HCT116 (cell line): ENCODE results near the gene FLT3LG. TPM values are rescaled to one million over a fixed set of nuclear protein-coding genes. Genes with fewer than 3 reads are reported as not detected.
A peak's percentile ranks its signal among the peaks of the same experiment; 100 is the strongest.

Experiments
- ATAC-seq: fragments of 200-7000 bp; cut with Tn5 transposase; 2 replicates; pipeline ENCODE4 v1.9.1; 2020; ENCODE audit warnings: mild to moderate bottlenecking, moderate library complexity
- BruUV-seq: library from RNA; stranded (reverse); fragments of 400-500 nt; replicated peaks from 2 replicates; lab custom pipeline; 2021; lab: Mats Ljungman, UMichigan
- CTCF ChIA-PET: fragments of 300-600 bp; sonication (Branson Sonifier 250); formaldehyde crosslinking; loops from one replicate; lab custom pipeline; 2021; ENCODE audit warnings: antibody characterized with exemption; lab: Charles Lee
- POLR2A ChIA-PET: fragments of 300-600, 350-600 bp; sonication (Branson Sonifier 250); formaldehyde crosslinking; loops from one replicate; lab custom pipeline; 2021; ENCODE audit warnings: antibody characterized with exemption; lab: Charles Lee
- RAD21 ChIA-PET, 2 experiments: fragments of 300-600 bp; sonication (Branson Sonifier 250); formaldehyde crosslinking; loops; one replicate each; lab custom pipeline; 2023; ENCODE audit warnings: low total read pairs in 2 of 2; ENCODE audit not compliant: uncharacterized antibody in 2 of 2, unreplicated experiment in 2 of 2, low non-redundant PET in 1 of 2; lab: Charles Lee
- DNase-seq: peaks from one replicate; pipeline ENCODE4 v3.0.0-alpha.2; 2010; ENCODE audit warnings: low read depth, low spot score
- H2AFZ ChIP-seq: fragments of 200-600 bp; shearing (Covaris generic), sonication (generic); 2 replicates; pipeline ENCODE4 v1.6.1; 2017; ENCODE audit warnings: low read depth, mixed run types, mixed read lengths, antibody characterized with exemption, low read length; ENCODE audit not compliant: poor library complexity, severe bottlenecking
- H3K27ac ChIP-seq: 2 replicates; pipeline ENCODE4 v1.5.1; 2012; ENCODE audit warnings: low read depth, low read length
- H3K27me3 ChIP-seq: fragments of 200-600 bp; sonication (generic); 2 replicates; pipeline ENCODE4 v1.6.1; 2016; ENCODE audit warnings: mixed run types, low read length, mixed read lengths; ENCODE audit not compliant: insufficient read depth
- H3K36me3 ChIP-seq, 2 experiments: fragments of 200-500 bp in 1 of 2; fragments of 200-600 bp in 1 of 2; sonication (Bioruptor generic) in 1 of 2; sonication (generic) in 1 of 2; 2 replicates each; pipeline versions ENCODE4 v1.5.1 to v1.6.1; 2014 to 2016; ENCODE audit warnings: low read length in 2 of 2, inconsistent platforms in 1 of 2, mixed read lengths in 1 of 2, mixed run types in 1 of 2; ENCODE audit not compliant: insufficient read depth in 2 of 2, control insufficient read depth in 1 of 2
- H3K4me1 ChIP-seq, 2 experiments: fragments of 200-600 bp in 1 of 2; sonication (generic) in 1 of 2; 2 replicates each; pipeline versions ENCODE4 v1.5.1 to v1.6.1; 2012 to 2017; ENCODE audit warnings: low read length in 2 of 2, inconsistent platforms in 1 of 2, mild to moderate bottlenecking in 1 of 2, mixed read lengths in 1 of 2, mixed run types in 1 of 2, moderate library complexity in 1 of 2; ENCODE audit not compliant: insufficient read depth in 2 of 2, control insufficient read depth in 1 of 2
- H3K4me2 ChIP-seq: fragments of 200-600 bp; sonication (generic); 2 replicates; pipeline ENCODE4 v1.6.1; 2017; ENCODE audit warnings: mixed run types, low read length, mixed read lengths
- H3K4me3 ChIP-seq, 2 experiments: fragments of 200-600 bp in 1 of 2; sonication (generic) in 1 of 2; replicated peaks in 1 of 2; 2 replicates each; pipeline ENCODE4 v1.5.1; 2011 to 2016; ENCODE audit warnings: low read length in 2 of 2, control low read depth in 1 of 2, low read depth in 1 of 2, mild to moderate bottlenecking in 1 of 2, mixed read lengths in 1 of 2, mixed run types in 1 of 2
- H3K79me2 ChIP-seq: fragments of 200-600 bp; sonication (generic); 2 replicates; pipeline ENCODE4 v1.6.1; 2017; ENCODE audit warnings: mild to moderate bottlenecking, mixed run types, low read length, moderate library complexity, mixed read lengths; ENCODE audit not compliant: insufficient read depth
- H3K9ac ChIP-seq: fragments of 200-600 bp; sonication (generic); 2 replicates; pipeline ENCODE4 v1.6.1; 2016; ENCODE audit warnings: low read length, mixed read lengths
- H3K9me2 ChIP-seq: fragments of 200-600 bp; sonication (generic), shearing (Covaris generic); 2 replicates; pipeline ENCODE4 v1.6.1; 2017; ENCODE audit warnings: mixed run types, mild to moderate bottlenecking, moderate library complexity; ENCODE audit not compliant: insufficient read depth
- H3K9me3 ChIP-seq, 2 experiments: fragments of 200-500 bp in 1 of 2; fragments of 200-600 bp in 1 of 2; sonication (Bioruptor generic) in 1 of 2; sonication (generic) in 1 of 2; 2 replicates each; pipeline ENCODE4 v1.6.1; 2014 to 2017; ENCODE audit warnings: low read length in 2 of 2, mixed read lengths in 2 of 2, inconsistent platforms in 1 of 2, low read depth in 1 of 2, mild to moderate bottlenecking in 1 of 2, mixed run types in 1 of 2, moderate library complexity in 1 of 2; ENCODE audit not compliant: control insufficient read depth in 1 of 2, insufficient read depth in 1 of 2
- H4K20me1 ChIP-seq: fragments of 200-600 bp; sonication (generic), shearing (Covaris generic); 2 replicates; pipeline ENCODE4 v1.6.1; 2017; ENCODE audit warnings: mixed run types, mild to moderate bottlenecking, moderate library complexity; ENCODE audit not compliant: insufficient read depth
- ATF3 ChIP-seq: IDR thresholded peaks from 2 replicates; pipeline ENCODE4 v1.6.1; 2012
- CBX3 ChIP-seq: IDR thresholded peaks from 2 replicates; pipeline ENCODE4 v1.6.1; 2012; ENCODE audit warnings: low read depth
- CTCF ChIP-seq, 3 experiments: fragments of 200-600 bp in 1 of 3; sonication (generic) in 1 of 3; IDR thresholded peaks in 2 of 3; conservative IDR thresholded peaks in 1 of 3; 2 replicates each; pipeline ENCODE4 v1.5.1; 2012 to 2017; ENCODE audit warnings: low read depth in 2 of 3, low read length in 2 of 3, antibody characterized with exemption in 1 of 3, borderline replicate concordance in 1 of 3, control low read depth in 1 of 3, mild to moderate bottlenecking in 1 of 3, mixed read lengths in 1 of 3, mixed run types in 1 of 3, moderate library complexity in 1 of 3; ENCODE audit not compliant: insufficient read depth in 1 of 3
- EGR1 ChIP-seq: IDR thresholded peaks from 2 replicates; pipeline ENCODE4 v1.6.1; 2012; ENCODE audit warnings: low read depth
- ELF1 ChIP-seq: IDR thresholded peaks from 2 replicates; pipeline ENCODE4 v1.6.1; 2012; ENCODE audit warnings: low read depth, borderline replicate concordance
- EZH2 ChIP-seq: fragments of 200-600 bp; sonication (generic); IDR thresholded peaks from 2 replicates; pipeline ENCODE4 v1.6.1; 2017; ENCODE audit warnings: antibody characterized with exemption, mixed run types
- FOSL1 ChIP-seq: IDR thresholded peaks from 2 replicates; pipeline ENCODE4 v1.6.1; 2012; ENCODE audit warnings: low read depth
- JUND ChIP-seq: IDR thresholded peaks from 2 replicates; pipeline ENCODE4 v1.6.1; 2012
- POLR2A ChIP-seq: IDR thresholded peaks from 2 replicates; pipeline ENCODE4 v1.7.0; 2011; ENCODE audit warnings: borderline replicate concordance; ENCODE audit not compliant: insufficient read depth, insufficient read length; ENCODE audit errors: extremely low read depth
- POLR2AphosphoS5 ChIP-seq: IDR thresholded peaks from 2 replicates; pipeline ENCODE4 v1.6.1; 2011; ENCODE audit warnings: mild to moderate bottlenecking, low read depth, low read length, moderate library complexity
- SIN3A ChIP-seq: IDR thresholded peaks from 2 replicates; pipeline ENCODE4 v1.6.1; 2012; ENCODE audit warnings: low read depth
- SP1 ChIP-seq: IDR thresholded peaks from 2 replicates; pipeline ENCODE4 v1.6.1; 2012; ENCODE audit warnings: low read depth
- SRF ChIP-seq: IDR thresholded peaks from 2 replicates; pipeline ENCODE4 v1.6.1; 2012; ENCODE audit warnings: low read depth
- TCF7L2 ChIP-seq: IDR thresholded peaks from 2 replicates; pipeline ENCODE4 v1.7.0; 2011; ENCODE audit warnings: borderline replicate concordance, inconsistent platforms; ENCODE audit not compliant: insufficient read depth, insufficient read length; ENCODE audit errors: extremely low read depth
- YY1 ChIP-seq: IDR thresholded peaks from 2 replicates; pipeline ENCODE4 v1.6.1; 2011; ENCODE audit warnings: low read length, low read depth, moderate library complexity, mild to moderate bottlenecking; ENCODE audit not compliant: insufficient replicate concordance; ENCODE audit errors: extremely low read depth
- ZBTB33 ChIP-seq: IDR thresholded peaks from 2 replicates; pipeline ENCODE4 v1.6.1; 2011; ENCODE audit warnings: mild to moderate bottlenecking, low read length, moderate library complexity; ENCODE audit not compliant: insufficient replicate concordance; ENCODE audit errors: extremely low read depth
- ZFX ChIP-seq: fragments of 450-650 bp; IDR thresholded peaks from 2 replicates; pipeline ENCODE4 v1.6.1; 2017
- ZNF274 ChIP-seq: fragments of 200-500 bp; sonication (Bioruptor generic); IDR thresholded peaks from 2 replicates; pipeline ENCODE4 v1.6.1; 2014; ENCODE audit warnings: mild to moderate bottlenecking, low read depth, low read length, inconsistent platforms
- intact Hi-C: fragments of 100-400 bp; cut with micrococcal nuclease; formaldehyde crosslinking; loops from 2 replicates; pipeline ENCODE4 v1.10.0; 2022
- total RNA-seq: library from RNA; stranded (reverse); gene quantifications from one replicate; pipeline ENCODE4 v1.2.1, GENCODE V29; 2021; ENCODE audit not compliant: unreplicated experiment

Gene FLT3LG
- total RNA-seq, 1 experiment from 2014 or later: 3.8 TPM

DNA sequence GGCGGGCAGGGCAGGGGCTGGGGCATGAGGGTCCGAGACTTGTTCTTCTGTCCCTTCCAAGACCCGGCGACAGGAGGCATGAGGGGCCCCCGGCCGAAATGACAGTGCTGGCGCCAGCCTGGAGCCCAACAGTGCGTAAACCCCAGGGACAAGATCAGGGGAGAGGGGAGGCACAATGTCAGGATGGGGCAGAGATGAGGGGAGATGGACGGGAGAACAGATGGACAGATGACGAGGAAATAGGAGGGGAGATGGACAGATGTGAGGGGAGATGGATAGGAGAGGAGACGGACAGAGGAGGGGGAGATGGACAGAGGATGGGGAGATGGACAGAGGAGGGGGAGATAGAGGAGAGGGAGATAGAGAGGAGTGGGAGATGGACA, 518 bp downstream of the FLT3LG start:
- CTCF ChIA-PET: interaction anchor here (2.1 kb wide), 1 partner anchor 96 kb away, joined by 8 read pairs; no protein-coding TSS in a partner anchor

More for the DNA sequence above, 518 bp downstream of the FLT3LG start:
- ChIA-PET RAD21 (interaction anchor here in 1 of 2 experiments (0.7 kb wide), 1 partner anchor 49 kb away, joined by 4 read pairs; no protein-coding TSS in a partner anchor), POLR2A (interaction anchor here (2.5 kb wide), 1 partner anchor 21 kb away, joined by 7 read pairs; the partner anchor contains the start of gene RPS11)
- intact Hi-C loops: no loop called here
- Histone ChIP-seq H4K20me1 (no peaks in the 10 kb centered on the region), H3K9ac (peak overlapping the region; percentile 72; the same call in 1 of the 2 replicates), H3K27me3 (no peaks in the 10 kb centered on the region), H3K36me3 (no peaks in the 10 kb centered on the region; a peak in 1 of 4 replicates), H3K4me1 (peaks cover 31 to 55% of the 10 kb centered on the region in 2 experiments), H2AFZ (peak overlapping the region; percentile 71), H3K9me3 (no peaks in the 10 kb centered on the region), H3K79me2 (no peaks in the 10 kb centered on the region), H3K27ac (no peak overlapping the region), H3K4me2 (peak overlapping the region; percentile 99), H3K4me3 (peak overlapping the region; percentile 54 to 71), H3K9me2 (no peaks in the 10 kb centered on the region)
- DNase-seq (no peak), ATAC-seq (no peak)
- TF ChIP-seq SIN3A: no peak
- no peak for TF ChIP-seq ZBTB33
- TF ChIP-seq EGR1: no peak
- no peak for TF ChIP-seq FOSL1
- no peak for TF ChIP-seq POLR2A
- no peak for TF ChIP-seq SRF
- no peak for TF ChIP-seq JUND
- no peak for TF ChIP-seq ZNF274
- no peak for TF ChIP-seq CTCF (IDR thresholded peaks at IDR 0.05 in 2 of 3, conservative IDR thresholded peaks at IDR 0.05 in 1 of 3; ENCODE audit: borderline replicate concordance in 1 of 3, insufficient read depth in 1 of 3, low read depth in 2 of 3, low read length in 2 of 3)
- TF ChIP-seq ATF3: no peak
- no peak for TF ChIP-seq ZFX
- no peak for TF ChIP-seq EZH2
- TF ChIP-seq TCF7L2: no peak
- TF ChIP-seq YY1: no peak
- TF ChIP-seq POLR2AphosphoS5: no peak
- TF ChIP-seq SP1: no peak
- no peak for TF ChIP-seq CBX3
- TF ChIP-seq ELF1: no peak
- BruUV-seq: no TSS peak
